Dedifferentiated amniotic fluid mesenchymal stem cell (primary cell): ENCODE measurements around the gene EFNB1.

Experiments
- DNase-seq: peaks from one replicate; pipeline ENCODE4 v3.0.0-alpha.2; 2016; ENCODE audit errors: extremely low spot score

Gene EFNB1

DNA sequence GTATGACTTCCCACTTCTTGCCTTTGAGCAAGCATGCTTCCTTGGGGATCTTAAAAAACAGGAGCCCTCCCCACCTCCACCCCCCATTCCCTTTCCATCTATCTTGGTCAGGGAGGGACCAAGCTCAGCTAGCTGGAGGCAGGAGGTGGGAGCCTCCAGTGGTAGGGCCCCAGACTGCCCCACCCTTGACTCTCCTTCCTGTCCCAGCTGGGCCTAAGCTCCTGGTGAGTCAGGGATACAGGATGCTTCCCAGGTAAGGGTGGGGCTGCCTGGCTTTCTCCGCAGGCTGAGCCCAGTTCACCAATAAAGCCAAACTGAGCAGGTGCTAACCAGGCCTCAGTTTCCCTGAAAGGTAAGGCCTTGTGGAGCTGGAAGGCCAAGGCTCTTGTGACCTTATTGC lies 15.2 kb downstream of the EFNB1 start:
- DNase-seq: no peak

GRCh38 chrX:68844581-68844980 lies 15.8 kb downstream of the EFNB1 start:
- no peak for DNase-seq

- no peak for DNase-seq
These were observed 17.7 kb downstream of the EFNB1 start for GRCh38 chrX:68846536-68846935.

- no peak for DNase-seq
These were observed 18.4 kb downstream of the EFNB1 start for GRCh38 chrX:68847172-68847571.

- no peak for DNase-seq
These were observed 19.5 kb downstream of the EFNB1 start for GRCh38 chrX:68848189-68848940.

DNA sequence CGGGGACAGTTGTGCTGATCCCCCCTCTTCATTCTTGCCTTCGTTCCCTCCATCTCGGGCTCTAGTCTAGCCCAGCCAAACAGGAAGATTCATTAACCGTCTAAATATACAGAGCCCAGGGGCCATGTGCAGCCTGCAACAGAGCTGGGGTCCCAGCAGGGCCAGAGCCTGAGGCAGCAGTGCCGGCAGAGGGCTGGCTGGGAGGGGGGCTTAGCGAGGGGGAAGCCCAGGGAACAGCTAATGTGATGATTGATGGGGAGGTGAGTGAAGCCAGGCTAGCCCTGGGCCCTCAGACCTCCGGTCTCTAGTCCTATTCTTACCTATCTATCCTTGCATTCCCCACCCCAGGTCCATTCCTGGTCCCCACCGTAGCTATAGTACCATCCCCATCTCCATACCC lies 22.3 kb downstream of the EFNB1 start:
- no peak for DNase-seq

- DNase-seq: no peak
These were observed 23.2 kb downstream of the EFNB1 start for GRCh38 chrX:68852046-68852445.

DNA sequence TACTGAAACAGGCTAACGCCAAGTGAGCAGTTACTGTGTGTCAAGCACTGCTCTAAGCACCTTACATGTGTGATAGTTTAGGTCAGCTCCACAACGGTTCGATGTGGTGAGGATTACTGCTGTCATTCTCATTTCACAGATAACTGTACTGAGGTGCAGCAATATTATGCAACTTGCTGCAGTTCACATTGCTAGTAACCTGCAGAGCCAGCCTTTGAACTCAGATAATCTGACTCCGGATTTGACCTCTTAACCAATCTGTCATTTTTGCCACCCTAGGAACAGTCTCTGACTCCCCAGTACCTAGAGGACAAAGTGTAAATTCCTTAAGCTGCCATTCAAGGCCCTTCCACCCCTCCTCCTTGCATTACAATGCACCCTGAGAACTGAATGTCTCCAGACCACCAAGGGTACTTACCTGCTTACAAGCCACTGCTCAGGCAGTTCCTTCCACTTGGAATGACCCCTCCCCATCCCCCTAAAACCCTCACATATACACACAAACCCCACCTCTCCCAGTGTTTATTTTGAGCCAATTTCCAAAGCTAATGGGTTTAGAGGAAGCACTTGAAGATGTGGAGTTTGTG lies 24.9 kb downstream of the EFNB1 start:
- DNase-seq: no peak

DNA sequence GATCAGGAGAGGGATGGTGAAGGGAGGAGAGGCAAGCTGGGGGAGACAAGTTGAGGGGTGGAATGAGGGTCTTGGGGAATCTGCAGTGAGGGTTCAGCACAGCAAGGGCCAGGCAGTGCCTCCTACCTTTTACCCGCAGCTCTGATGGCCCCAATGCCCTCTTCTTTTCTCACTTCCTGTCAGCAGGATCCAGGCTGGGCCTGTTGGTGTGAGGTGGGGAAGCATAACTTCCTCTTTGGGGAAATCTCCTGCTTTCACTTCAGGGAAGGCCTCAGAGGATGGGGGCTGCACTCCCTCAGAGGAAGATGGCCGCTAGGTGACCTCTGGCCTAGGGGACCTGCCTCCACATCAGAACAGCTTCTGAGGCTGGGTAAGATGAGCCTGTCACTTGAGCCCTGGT lies 36.5 kb downstream of the EFNB1 start:
- DNase-seq: no peak

DNA sequence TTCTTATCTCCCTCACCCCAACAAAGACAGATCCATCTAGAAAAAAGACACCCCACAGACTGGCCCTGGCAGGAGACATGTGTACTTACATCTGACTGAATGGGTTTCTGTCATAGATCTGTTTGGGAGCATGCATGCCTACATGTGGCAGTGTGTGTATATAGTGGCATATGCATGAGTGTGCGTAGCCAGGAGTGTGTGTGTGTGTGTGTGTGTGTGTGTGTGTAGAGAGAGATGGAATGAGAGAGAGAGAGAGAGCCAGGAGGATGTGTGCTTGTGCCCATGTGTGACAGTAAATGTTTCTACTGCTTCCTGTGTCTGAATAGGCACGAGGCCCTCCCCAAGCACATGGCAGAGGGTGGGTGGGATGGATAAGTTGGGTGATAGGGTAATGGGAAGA lies 37.1 kb downstream of the EFNB1 start:
- no peak for DNase-seq

GRCh38 chrX:68867458-68868112 lies 38.8 kb downstream of the EFNB1 start:
- DNase-seq: no peak

DNA sequence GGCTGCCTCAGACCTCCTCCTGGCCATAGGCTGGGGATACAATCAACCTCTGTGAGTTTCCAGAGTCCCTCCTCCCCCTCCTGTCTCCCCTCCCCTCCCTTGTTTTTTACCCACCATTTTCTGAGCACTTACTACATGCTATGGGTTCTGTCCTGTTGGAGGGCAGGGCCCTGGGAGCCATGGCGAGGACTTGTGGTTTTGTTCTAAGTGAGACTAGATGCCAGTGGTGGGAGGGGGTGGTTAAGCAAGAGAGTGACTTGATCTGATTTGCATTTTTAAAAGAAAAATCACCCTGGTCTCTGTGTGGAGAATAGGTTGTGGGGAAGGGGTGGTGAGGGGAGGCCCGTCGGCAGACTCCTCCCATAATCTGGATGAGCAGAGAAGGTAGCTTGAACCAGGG lies 39.5 kb downstream of the EFNB1 start:
- DNase-seq: no peak

GRCh38 chrX:68868902-68869800 lies 40.3 kb downstream of the EFNB1 start:
- DNase-seq: no peak

DNA sequence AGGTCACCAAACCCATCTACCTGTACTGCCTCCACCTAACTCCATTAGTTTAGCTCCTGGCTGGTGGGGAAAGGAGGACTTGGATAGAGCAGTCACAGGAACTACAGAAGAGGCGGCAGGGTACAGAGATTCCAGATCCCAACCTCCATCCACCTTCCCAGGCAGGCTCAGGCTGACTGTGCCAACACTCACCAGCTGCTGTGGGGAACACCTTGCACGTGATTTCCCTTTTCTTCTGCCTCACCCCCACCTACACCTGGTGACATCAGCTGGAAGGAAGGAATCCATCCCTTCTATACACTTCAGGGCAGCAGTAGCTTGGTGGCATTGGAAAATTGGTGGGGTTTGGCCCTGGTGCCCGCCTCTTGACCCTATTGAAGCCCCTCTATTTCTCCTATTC lies 41.5 kb downstream of the EFNB1 start:
- DNase-seq: no peak

DNA sequence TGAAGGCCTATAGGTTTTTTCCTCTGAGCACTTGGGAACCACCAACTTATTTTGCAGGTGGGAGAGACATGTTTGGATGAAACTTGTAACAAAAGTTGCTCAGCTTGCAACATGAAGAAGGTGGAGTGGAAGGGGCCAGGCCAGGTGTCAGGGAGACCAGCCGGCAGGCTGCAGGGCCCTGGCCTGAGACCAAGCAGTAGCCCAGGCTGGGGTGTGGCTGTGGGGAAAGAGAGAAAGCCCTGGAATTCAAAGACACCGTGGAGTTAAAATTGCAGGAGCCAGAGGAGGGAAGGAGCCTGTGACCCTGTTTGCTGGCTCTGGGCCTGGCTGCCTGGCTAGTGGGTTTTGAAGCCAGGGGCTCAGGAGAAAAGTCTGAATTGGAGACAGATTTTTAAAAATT lies 43.4 kb downstream of the EFNB1 start:
- DNase-seq: no peak

DNA sequence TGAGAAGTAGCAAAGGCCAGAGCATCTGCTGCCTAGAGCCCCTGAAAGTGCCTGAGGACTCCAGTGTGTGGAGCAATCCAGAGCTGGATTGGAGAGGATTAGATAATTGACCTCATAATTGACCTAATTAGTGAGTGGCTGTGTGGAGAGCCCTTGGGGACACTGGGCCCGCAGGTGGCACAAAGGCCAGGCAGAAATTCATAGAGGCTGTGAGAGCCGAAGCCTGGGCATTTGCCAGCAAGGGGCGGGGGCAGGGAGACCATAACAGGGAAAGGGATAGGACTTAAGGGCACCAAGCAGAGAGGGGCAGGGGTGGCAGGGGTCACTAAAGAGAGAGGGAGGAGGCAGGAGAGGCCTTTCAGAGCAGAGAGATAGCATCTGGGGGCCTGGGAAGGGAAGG lies 45.3 kb downstream of the EFNB1 start:
- no peak for DNase-seq

- no peak for DNase-seq
These were observed 47.9 kb downstream of the EFNB1 start for GRCh38 chrX:68876731-68877130.

DNA sequence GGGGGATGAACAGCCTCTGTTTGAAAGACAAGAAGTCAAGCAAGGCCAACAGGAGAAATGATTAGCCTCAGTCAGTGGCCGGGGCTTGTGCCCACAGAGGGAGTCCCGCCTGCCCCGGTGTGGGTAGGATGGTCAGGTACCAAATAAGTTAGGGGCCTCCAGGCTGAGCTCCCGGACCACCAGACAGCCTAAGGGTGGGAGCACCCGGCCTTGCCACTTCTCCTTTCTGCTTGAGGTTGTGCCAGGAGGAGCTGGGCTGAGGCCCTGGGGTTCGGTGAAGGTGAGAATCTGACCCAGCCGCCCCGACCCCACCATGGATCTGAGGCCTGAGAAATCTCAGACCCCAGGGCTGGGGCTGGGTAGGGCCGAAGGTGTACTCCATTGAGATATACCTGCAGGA lies 48.8 kb downstream of the EFNB1 start:
- no peak for DNase-seq

GRCh38 chrX:68878977-68879645 lies 50.3 kb downstream of the EFNB1 start:
- DNase-seq: no peak

- DNase-seq: no peak
These were observed 52.2 kb downstream of the EFNB1 start for GRCh38 chrX:68880846-68881552.

DNA sequence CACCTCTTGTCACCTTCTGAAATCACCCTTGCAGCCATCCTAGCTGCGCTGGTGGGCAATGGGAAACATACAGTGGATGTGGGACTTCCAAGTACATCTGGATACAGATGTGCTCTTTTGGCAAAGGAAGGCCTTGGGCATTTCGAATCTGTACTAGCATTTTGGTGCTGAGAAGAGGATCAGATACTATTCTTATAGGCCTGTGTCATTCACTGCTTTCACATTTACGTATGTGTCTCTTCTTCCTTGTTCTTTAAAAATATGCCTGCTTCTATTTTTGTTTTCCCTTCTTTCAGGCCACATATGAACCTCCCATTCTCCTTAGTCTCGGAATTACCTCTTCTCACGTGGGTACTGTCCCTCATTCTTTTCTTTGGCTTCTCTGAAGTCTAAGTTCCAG lies 53.1 kb downstream of the EFNB1 start:
- no peak for DNase-seq
